NCI-H446 (cell line): ENCODE results near the gene PKD1L1.
"Not testable (repeated sequence)": the region's sequence is repeated elsewhere in the genome, so short reads cannot be mapped to it uniquely, and the experiment has no call there.

Experiments
- DNase-seq, 2 experiments: peaks; one replicate each; lab custom pipeline; 2025; lab: John Stamatoyannopoulos, UW

Gene PKD1L1

DNA sequence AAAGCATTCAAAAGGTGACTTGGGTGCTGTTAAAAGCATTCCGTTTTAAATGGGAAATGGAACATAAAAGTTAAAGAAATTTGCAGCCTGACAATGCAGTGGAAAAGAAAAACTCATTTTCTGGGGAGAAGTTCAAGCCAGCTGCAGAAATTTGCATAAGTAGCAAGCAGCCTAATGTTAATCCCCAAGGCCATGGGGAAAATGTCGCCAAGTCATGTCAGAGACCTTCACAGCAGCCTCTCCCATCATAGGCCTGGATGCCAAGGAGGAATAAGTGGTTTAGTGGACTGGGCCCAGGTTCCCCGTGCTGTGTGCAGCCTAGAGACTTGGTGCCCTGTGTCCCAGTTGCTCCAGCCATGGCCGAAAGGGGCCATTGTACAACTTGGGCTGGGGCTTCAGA is 154.2 kb downstream of the PKD1L1 start:
- DNase-seq, result no peak

DNA sequence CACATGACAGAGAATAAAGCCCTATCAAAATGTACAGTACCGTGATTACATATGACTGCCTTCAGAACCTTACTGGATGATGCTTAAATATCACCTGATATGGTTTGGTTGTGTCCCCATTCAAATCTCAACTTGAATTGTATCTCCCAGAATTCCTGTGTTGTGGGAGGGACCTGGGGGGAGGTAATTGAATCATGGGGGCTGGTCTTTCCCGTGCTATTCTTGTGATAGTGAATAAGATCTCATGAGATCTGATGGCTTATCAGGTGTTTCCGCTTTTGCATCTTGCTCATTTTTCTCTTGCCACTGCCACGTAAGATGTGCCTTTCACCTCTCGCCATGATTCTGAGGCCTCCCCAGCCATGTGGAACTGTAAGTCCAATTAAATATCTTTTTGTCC is 155.1 kb downstream of the PKD1L1 start:
- not testable (repeated sequence) for DNase-seq

DNA sequence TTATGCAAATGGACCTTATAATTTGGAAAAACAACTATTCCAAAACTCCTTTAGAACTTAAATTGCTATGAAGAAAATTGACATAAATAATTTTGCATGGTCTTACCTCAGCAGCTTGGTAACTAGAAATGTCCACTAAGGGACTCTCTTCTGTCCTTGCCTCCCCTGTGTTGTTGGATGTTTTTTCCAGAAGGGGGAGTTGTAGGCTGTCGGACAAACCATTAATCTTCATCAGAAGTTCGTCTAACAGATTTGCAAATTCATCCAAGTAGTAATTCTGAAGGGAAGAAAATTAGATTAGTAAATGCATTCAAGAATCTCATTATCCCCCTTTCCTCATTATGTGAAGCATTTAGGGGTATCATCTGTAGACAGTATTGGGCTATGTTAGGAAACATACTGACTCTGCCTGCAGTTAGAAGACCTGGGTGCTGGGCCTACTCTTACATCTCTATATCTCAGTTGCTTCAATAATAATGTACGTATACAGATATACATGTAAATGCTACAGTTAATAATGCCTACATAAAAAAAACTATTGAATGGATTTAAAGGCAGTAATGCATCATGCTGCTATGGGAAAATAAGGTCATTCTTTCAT is 155.6 kb downstream of the PKD1L1 start:
- DNase-seq, result no peak

GRCh38 chr7:47791682-47792081 is 156.6 kb downstream of the PKD1L1 start:
- DNase-seq, result no peak

- no peak for DNase-seq
Observed at GRCh38 chr7:47788083-47788482, 160.2 kb downstream of the PKD1L1 start.

DNA sequence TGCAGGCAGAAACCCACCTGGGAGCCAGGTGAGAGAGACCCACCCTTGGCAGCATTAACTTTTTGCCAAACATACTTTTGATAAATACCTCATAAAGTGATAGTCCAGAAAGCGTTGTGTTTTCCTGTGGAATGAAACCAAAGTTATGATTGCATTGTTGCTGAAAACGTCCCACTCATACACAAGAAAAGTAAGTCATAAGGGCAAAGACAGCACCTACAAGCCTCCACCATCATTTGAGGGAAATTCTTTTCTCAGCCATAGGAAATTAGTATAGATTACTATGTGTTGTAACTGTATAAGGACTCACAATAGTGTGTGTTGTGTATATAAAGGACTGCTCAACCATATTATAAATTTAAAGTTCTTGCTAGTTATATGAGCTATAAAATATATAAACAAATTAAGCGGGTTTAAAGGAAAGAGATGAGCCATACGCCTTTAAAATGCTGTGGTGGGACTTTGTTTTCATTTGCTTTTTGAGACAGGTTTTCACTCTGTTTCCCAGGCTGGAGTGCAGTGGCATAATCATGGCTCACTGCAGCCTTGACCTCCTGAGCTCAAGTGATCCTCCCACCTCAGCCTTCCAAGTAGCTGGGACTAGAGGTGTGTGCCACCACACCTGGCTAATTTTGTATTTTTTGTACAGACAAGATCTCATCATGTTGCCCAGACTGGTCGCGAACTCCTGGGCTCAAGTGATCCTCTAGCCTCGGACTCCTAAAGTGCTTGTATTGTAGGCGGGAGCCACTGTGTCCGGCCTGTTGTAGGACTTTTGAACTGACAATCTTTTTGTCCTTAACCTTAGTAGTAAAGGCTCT is 160.8 kb downstream of the PKD1L1 start:
- no peak for DNase-seq

DNA sequence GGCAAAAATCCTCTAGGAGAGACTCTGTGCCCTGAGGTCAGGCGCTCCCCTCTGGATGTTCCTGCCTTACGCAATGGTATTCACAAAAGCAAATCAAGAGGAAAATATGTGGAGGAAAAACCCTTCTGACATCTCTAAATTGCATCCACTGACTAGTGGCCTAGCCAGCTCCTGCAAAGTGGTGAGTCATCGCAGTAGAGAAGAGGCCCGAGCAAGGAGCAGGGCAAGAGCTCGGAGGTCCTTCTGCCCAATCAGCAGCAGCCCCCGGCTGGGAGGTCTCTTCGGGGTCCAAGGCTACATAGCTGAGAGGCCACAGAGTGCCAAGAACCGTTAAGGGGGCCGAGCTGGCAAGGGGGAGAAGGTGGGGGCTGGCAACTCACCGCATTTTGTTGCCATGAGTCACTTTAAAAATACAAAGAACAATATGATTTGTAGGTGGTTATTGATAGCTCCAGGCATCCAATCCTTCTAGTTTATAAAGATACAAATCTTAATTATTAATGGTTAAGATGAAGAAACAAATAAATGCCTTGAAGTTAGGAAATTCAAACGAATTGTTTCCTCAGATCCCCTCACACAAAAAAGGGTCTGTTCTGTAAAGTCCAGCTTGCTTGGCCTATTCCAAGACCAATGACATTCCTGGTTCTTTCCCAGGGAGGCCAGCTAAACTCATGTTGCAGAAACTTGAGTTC is 161.6 kb downstream of the PKD1L1 start:
- DNase-seq, result no peak

DNA sequence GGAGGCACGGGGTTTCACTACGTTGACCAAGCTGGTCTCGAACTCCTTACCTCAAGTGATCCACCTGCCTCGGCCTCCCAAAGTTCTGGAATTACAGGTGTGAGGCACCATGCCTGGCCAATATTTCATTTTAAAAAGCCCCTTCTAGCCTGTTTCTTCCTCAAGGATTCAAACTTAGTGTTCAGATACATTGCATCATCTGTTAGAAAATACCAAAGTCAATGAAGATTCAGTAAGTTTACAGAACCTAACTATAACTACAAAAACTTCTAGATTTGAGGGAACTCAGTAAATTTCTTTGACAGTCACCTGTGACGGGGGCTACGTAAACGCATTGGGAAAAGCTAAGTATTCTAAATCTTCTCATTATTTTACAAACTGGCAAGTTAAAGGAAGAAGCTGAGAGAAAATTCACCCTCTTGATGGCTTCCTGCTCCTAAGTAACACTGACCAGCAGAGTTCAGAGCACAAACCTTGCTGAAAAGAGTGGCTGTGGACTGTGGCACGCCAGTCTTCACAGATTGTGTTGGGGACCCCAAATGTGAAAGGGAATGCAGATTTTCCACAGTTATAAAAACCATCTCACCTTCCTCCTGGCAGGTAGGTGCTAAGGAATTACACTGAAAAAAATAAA is 162.2 kb downstream of the PKD1L1 start:
- no peak for DNase-seq

- DNase-seq, result no peak
Observed at GRCh38 chr7:47783456-47784223, 164.6 kb downstream of the PKD1L1 start.

DNA sequence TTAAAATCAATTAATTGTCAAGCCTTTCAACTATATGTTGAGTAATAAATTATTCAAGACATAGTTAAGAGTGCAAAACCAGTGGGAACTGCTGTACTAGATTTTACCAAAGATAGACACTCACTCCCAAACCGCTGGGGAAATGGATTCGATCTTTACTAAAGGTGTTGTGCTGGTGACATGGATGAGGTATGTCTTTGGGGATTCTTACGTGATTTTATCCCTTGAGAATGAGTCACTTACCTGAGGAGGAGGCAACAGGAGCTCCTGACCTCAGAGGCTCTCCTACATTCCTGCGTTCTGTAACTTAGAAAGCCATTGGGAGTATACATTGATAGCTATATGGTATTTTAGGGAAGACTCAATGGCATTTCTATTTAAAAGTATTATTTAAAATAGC is 165.5 kb downstream of the PKD1L1 start:
- DNase-seq, result no peak

DNA sequence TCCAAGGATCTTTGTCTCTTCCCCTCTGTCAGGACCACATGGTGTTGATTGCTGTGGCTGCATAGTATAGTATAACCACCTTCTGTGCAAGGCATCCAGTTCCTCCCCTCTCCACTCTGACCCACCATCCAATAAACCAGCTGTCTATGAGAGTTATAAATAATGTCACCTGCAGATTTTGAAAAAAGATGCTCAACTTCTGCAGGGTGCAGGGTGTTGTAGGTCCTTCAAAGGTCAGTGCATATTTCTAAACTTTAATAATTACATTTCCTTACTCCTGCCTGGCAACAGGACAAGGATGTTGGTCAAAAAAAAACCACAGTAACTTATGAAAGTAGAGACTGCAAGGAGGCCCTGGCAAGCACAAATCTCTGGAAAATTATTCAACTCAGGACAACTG is 166.2 kb downstream of the PKD1L1 start:
- DNase-seq, result no peak

DNA sequence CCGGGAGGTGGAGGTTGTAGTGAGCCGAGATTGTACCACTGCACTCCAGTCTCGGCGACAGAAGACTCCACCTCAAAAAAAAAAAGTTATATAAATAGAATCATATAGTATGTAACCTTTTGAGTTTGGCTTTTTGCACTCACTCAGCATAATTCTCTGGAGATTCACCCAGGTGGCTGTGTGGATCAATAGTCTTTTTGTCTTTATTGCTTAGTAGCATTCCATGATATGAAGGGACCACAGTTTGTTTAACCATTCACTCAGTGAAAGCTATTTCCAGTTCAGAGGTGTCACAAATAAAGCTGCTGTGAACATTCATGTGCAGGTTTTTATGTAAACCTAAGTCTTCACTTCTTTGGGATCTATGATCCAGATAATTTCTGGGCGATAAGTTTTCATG is 167.7 kb downstream of the PKD1L1 start:
- no peak for DNase-seq

GRCh38 chr7:47779341-47779771 is 168.9 kb downstream of the PKD1L1 start:
- no peak for DNase-seq

- no peak for DNase-seq
Observed at GRCh38 chr7:47778153-47778661, 170.1 kb downstream of the PKD1L1 start.

DNA sequence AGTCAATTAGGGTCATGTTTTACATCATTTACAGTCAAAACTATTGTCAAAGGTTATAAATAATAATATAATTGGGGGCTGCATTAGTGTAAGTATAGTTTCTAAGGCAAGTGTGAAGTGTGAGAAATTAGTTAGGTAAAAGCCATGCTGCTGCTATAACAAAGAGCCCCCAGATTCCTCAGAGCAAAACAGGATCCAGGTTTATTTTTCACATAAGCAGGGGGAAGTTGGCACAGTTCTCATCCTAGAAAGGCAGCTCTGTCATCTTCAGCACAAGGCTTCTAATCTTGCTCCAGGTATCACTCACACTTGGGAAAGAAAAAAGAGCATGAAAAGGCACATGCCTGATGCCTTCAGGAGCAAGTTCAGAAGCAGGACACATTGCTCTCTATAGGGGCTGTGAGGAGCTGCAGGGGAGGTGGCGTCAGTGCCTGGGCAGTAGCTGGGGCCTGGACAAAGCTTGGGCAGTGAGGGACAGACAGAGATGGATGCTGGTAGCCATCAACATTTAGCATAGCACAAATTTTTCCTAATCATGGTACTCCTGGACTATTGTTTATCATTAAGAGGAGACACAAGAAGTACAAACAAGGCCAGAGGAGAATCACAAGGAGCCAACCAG is 170.6 kb downstream of the PKD1L1 start:
- no peak for DNase-seq

DNA sequence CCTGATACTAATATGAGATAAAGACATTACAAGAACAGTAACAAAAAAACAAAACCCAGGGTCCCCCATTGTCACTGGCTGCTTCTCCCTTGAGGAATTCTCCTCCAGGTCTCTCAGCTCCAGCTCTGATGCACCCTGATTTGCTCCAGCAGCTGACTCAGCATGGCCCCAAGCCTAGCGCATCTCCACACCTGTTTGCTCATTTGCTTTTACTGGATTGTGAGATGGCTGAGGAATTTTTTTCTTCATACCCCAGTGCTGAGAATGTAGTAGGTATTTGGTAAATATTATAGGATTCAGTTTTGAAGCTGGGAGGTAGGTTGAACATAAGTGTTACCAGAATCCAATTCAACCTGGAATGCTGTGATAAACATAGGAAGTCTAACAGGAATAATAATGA is 171.9 kb downstream of the PKD1L1 start:
- no peak for DNase-seq

- no peak for DNase-seq
Observed at GRCh38 chr7:47775238-47775637, 173.0 kb downstream of the PKD1L1 start.

GRCh38 chr7:47772492-47772891 is 175.8 kb downstream of the PKD1L1 start:
- no peak for DNase-seq

GRCh38 chr7:47771990-47772360 is 176.3 kb downstream of the PKD1L1 start:
- no peak for DNase-seq

DNA sequence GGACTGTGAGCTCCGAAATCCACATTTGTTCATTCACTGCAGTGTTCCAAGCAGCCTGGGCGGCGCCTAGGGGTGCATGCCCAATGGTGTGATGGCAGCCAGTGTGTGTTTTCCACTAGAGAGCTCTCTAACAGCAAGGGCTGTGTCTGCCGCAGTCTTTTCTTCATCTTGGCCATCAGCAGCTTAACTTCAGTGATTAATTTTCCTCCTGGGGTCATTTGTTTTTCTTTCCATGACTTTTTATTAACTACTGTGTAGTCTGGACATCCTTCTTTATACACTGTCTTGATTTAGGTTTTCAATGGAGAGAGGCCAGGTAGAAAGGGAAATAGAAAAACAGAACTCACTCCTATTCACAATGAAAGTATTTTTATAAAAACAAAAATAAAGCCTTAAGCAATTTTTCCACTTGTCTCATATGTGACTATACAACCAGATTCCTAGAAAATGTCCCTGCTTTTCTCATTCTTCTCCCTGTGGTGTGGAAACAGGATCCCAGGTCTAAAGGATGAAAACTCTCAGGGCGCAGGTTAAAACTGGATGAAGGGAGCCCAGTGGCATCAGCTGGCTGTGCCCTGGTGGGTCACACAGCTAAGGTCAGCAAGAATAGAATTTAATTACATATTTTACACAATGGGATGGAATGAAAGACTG is 176.8 kb downstream of the PKD1L1 start:
- DNase-seq, result no peak

DNA sequence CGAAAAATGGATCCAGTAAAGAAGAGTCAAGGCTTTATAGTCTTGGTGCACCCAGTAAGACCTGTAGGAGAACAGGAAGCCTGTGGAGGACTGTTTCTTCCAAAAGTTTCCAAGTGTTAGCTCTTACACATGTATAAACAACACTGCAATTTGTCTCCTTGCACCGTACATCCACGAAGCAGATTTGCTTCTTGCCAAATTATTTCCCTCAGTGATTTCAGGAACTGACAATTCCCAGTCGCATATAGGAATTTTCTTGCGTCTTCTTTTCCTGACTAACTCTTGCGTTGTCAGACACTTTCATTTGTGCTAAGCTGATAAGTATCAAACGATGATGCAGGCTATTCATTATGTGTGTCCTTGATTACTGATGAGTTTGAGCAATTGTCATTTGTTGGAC is 182.1 kb downstream of the PKD1L1 start:
- no peak for DNase-seq
